DOHH2 (cell line): ENCODE data around the gene MTR.

Experiments used
- CTCF ChIP-seq: fragments of 200-600 bp; sonication (generic); IDR thresholded peaks from one replicate; pipeline ENCODE4 v1.5.1; 2014; ENCODE audit warnings: antibody characterized with exemption, mild to moderate bottlenecking, low read depth, low read length; ENCODE audit not compliant: poor library complexity, severe bottlenecking
- EZH2phosphoT487 ChIP-seq: fragments of 200-600 bp; sonication (generic); IDR thresholded peaks from 2 replicates; pipeline ENCODE4 v1.6.1; 2017; ENCODE audit warnings: borderline replicate concordance, mild to moderate bottlenecking, antibody characterized with exemption, low read length, moderate library complexity, mixed read lengths

GRCh38 chr1:236836157-236836556 lies 41.1 kb downstream of the MTR start:
- no peak for TF ChIP-seq CTCF
- no peak for TF ChIP-seq EZH2phosphoT487
